Caco-2 (cell line): ENCODE measurements around the gene MX2. TPM values are rescaled to one million over a fixed set of nuclear protein-coding genes. Genes with fewer than 3 reads are reported as not detected.

Experiments used
- BruUV-seq: library from RNA; stranded (reverse); fragments of 400-500 nt; replicated peaks from 2 replicates; lab custom pipeline; 2021; lab: Mats Ljungman, UMichigan
- CTCF ChIA-PET: fragments of 300-600 bp; sonication (Branson Sonifier 250); formaldehyde crosslinking; loops from one replicate; lab custom pipeline; 2022; ENCODE audit warnings: antibody characterized with exemption; lab: Charles Lee
- POLR2A ChIA-PET: fragments of 300-600 bp; sonication (Branson Sonifier 250); formaldehyde crosslinking; loops from one replicate; lab custom pipeline; 2022; ENCODE audit warnings: antibody characterized with exemption; lab: Charles Lee
- DNase-seq, 2 experiments: peaks; one replicate each; pipeline versions ENCODE4 v3.0.0 to v3.0.0-alpha.2; 2020 to 2022
- H3K27me3 ChIP-seq: replicated peaks from 2 replicates; pipeline ENCODE4 v1.6.0; 2011; ENCODE audit warnings: low read length; ENCODE audit not compliant: control insufficient read depth, insufficient read depth
- H3K36me3 ChIP-seq: 2 replicates; pipeline ENCODE4 v1.5.1; 2011; ENCODE audit warnings: low read length; ENCODE audit not compliant: control insufficient read depth, insufficient read depth
- H3K4me1 ChIP-seq: fragments of 250-450 bp; sonication (Bioruptor Pico); 2 replicates; pipeline ENCODE4 v1.5.1; 2020; ENCODE audit warnings: mild to moderate bottlenecking
- H3K4me3 ChIP-seq: 2 replicates; pipeline ENCODE4 v1.5.1; 2011; ENCODE audit warnings: low read depth, mild to moderate bottlenecking, control low read depth, low read length
- H3K9me3 ChIP-seq: fragments of 250-450 bp; sonication (Bioruptor Pico); 2 replicates; pipeline ENCODE4 v1.5.1; 2020; ENCODE audit warnings: mild to moderate bottlenecking, moderate library complexity
- H3K27ac Mint-ChIP-seq: one replicate; pipeline ENCODE4 v1.8.0; 2022; ENCODE audit warnings: mixed read lengths; ENCODE audit not compliant: unreplicated experiment
- H3K27me3 Mint-ChIP-seq: one replicate; pipeline ENCODE4 v1.8.0; 2022; ENCODE audit warnings: mixed read lengths; ENCODE audit not compliant: insufficient read depth, unreplicated experiment
- H3K36me3 Mint-ChIP-seq: one replicate; pipeline ENCODE4 v1.8.0; 2022; ENCODE audit warnings: mild to moderate bottlenecking, mixed read lengths; ENCODE audit not compliant: insufficient read depth, unreplicated experiment
- H3K4me1 Mint-ChIP-seq: one replicate; pipeline ENCODE4 v1.8.0; 2022; ENCODE audit warnings: low read depth, mixed read lengths; ENCODE audit not compliant: unreplicated experiment
- H3K4me3 Mint-ChIP-seq: one replicate; pipeline ENCODE4 v1.8.0; 2022; ENCODE audit warnings: mild to moderate bottlenecking, moderate library complexity, mixed read lengths; ENCODE audit not compliant: unreplicated experiment
- H3K9me3 Mint-ChIP-seq: one replicate; pipeline ENCODE4 v1.8.0; 2022; ENCODE audit warnings: mixed read lengths; ENCODE audit not compliant: unreplicated experiment
- CTCF ChIP-seq, 2 experiments: fragments of 200-600 bp in 1 of 2; IDR thresholded peaks; 1 replicate in 1 of 2; 2 replicates in 1 of 2; pipeline versions ENCODE4 v1.5.1 to v1.8.0; 2011 to 2022; ENCODE audit warnings: antibody characterized with exemption in 1 of 2, control low read depth in 1 of 2, inconsistent platforms in 1 of 2, low read depth in 1 of 2, low read length in 1 of 2, mild to moderate bottlenecking in 1 of 2, moderate library complexity in 1 of 2; ENCODE audit not compliant: insufficient read depth in 1 of 2, severe bottlenecking in 1 of 2, unreplicated experiment in 1 of 2
- intact Hi-C: fragments of 100-400 bp; cut with micrococcal nuclease; formaldehyde crosslinking; loops from one replicate; pipeline ENCODE4 v1.10.0; 2022; ENCODE audit not compliant: unreplicated experiment
- total RNA-seq: library from RNA; stranded (reverse); gene quantifications from 2 replicates; pipeline ENCODE4 v1.2.3, GENCODE V29; 2022

MX2 gene
- total RNA-seq, 1 experiment from 2014 or later: 0.84 TPM

- intact Hi-C loops: no loop called here
- no peak within 1 kb of the TSS for H3K27ac Mint-ChIP-seq
- no peaks in the 10 kb centered on the region for H3K27me3 Mint-ChIP-seq
- Histone ChIP-seq H3K4me1 (peaks cover 10% of the 10 kb centered on the region), H3K27me3 (no peaks in the 10 kb centered on the region), H3K9me3 (no peaks in the 10 kb centered on the region), H3K36me3 (no peaks in the 10 kb centered on the region), H3K4me3 (peak within 1 kb of the TSS; percentile 33)
- BruUV-seq: no TSS peak
- CTCF ChIA-PET: no interaction called here
- H3K4me3 Mint-ChIP-seq: peak within 1 kb of the TSS; percentile 71
- POLR2A ChIA-PET: interaction anchor here (0.6 kb wide), 1 partner anchor 732 kb away, joined by 3 read pairs; no protein-coding TSS in a partner anchor
- DNase-seq: peak; percentile 52 to 71
- H3K36me3 Mint-ChIP-seq: no peaks in the 10 kb centered on the region
- H3K4me1 Mint-ChIP-seq: no peaks in the 10 kb centered on the region
- no peak for TF ChIP-seq CTCF (IDR thresholded peaks at IDR 0.05; ENCODE audit: insufficient read depth in 1 of 2, low read depth in 1 of 2, low read length in 1 of 2, severe bottlenecking in 1 of 2, unreplicated experiment in 1 of 2)
- H3K9me3 Mint-ChIP-seq: no peaks in the 10 kb centered on the region
Observed at GRCh38 chr21:41425954-41426675, 64.3 kb downstream of the MX2 start, which contains the start of gene MX1. MX1 (plus strand) TSS chr21:41426239; CDS start chr21:41432071, 5,832 bp downstream.

GRCh38 chr21:41426676-41427404, 65.0 kb downstream of the MX2 start:
- Mint-ChIP-seq H3K27ac (no peak overlapping the region), H3K9me3 (no peaks in the 10 kb centered on the region), H3K36me3 (no peaks in the 10 kb centered on the region), H3K27me3 (no peaks in the 10 kb centered on the region), H3K4me3 (no peak overlapping the region), H3K4me1 (no peaks in the 10 kb centered on the region)
- H3K4me3 ChIP-seq: peak overlapping the region; percentile 33; the same call in 1 of the 2 replicates
- DNase-seq: no peak
- H3K36me3 ChIP-seq: no peaks in the 10 kb centered on the region
- POLR2A ChIA-PET: no interaction called here
- CTCF ChIA-PET: no interaction called here
- BruUV-seq: no TSS peak
- no peaks in the 10 kb centered on the region for H3K27me3 ChIP-seq
- intact Hi-C loops: no loop called here
- TF ChIP-seq CTCF (IDR thresholded peaks at IDR 0.05; ENCODE audit: insufficient read depth in 1 of 2, low read depth in 1 of 2, low read length in 1 of 2, severe bottlenecking in 1 of 2, unreplicated experiment in 1 of 2): no peak
- peaks cover 6% of the 10 kb centered on the region for H3K4me1 ChIP-seq
- H3K9me3 ChIP-seq: no peaks in the 10 kb centered on the region

GRCh38 chr21:41427556-41427955, 65.7 kb downstream of the MX2 start:
- Histone ChIP-seq H3K9me3 (no peaks in the 10 kb centered on the region), H3K4me1 (peaks cover 5% of the 10 kb centered on the region), H3K27me3 (no peaks in the 10 kb centered on the region), H3K4me3 (no peak overlapping the region), H3K36me3 (no peaks in the 10 kb centered on the region)
- DNase-seq: no peak
- Mint-ChIP-seq H3K9me3 (no peaks in the 10 kb centered on the region), H3K36me3 (no peaks in the 10 kb centered on the region), H3K4me1 (no peaks in the 10 kb centered on the region), H3K27ac (no peak overlapping the region), H3K27me3 (no peaks in the 10 kb centered on the region), H3K4me3 (no peak overlapping the region)
- ChIA-PET CTCF (no interaction called here), POLR2A (no interaction called here)
- no TSS peak for BruUV-seq
- intact Hi-C loops: no loop called here
- TF ChIP-seq CTCF (IDR thresholded peaks at IDR 0.05; ENCODE audit: insufficient read depth in 1 of 2, low read depth in 1 of 2, low read length in 1 of 2, severe bottlenecking in 1 of 2, unreplicated experiment in 1 of 2): no peak
